Stimulated activated CD4-positive, alpha-beta T cell treated with anti-CD3 and anti-CD28 coated beads, Interleukin-1b, Interleukin-23, amount 100 ng/mL, for 48 hours (primary cell): ENCODE measurements around the gene OR5M10.
"Not testable (repeated sequence)": the region's sequence is repeated elsewhere in the genome, so short reads cannot be mapped to it uniquely, and the experiment has no call there.

ENCODE experiments used
- DNase-seq: peaks from one replicate; pipeline ENCODE4 v3.0.0-alpha.2; 2020

Gene OR5M10

DNA sequence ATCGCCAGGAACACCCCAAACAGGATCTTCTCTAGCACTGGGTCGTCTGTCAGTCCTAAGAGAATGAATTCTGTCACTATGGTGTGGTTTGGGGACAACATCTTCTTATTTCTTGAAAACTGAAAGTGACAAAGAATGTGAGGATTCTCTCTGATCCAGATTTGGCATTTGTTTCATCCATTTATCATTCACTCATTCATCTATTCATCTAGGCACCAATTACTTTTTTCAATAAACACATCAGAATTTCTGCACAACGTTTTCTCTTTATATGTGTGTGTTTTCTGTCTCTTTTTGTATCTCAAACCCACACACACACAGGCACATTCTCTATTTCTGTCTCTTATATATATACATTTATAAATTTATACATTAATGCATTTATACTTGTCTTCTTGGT lies at the start of gene OR5M10:
OR5M10 (minus strand) TSS at position 101 of the 400 bp plus-strand sequence; CDS start at position 101, 0 bp downstream.
- no peak for DNase-seq

DNA sequence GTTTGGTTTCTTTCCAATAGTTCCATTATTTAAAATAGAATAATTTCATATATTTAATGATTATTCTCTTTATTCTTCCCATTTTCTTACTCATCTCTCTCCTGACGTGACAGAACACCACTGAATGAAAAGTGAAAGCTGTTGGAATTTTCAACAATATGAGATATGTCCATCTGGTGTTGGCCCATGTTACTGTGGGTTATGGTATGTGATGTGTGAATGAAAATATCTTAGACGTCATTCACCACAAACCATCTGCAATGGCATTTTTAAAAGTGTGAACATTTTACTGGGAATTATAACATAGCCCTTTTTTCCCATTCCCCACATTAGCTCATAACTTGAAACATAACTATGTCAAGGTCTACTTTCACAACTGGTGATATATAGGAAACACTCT lies 48.4 kb upstream of the OR5M10 start:
- no peak for DNase-seq

DNA sequence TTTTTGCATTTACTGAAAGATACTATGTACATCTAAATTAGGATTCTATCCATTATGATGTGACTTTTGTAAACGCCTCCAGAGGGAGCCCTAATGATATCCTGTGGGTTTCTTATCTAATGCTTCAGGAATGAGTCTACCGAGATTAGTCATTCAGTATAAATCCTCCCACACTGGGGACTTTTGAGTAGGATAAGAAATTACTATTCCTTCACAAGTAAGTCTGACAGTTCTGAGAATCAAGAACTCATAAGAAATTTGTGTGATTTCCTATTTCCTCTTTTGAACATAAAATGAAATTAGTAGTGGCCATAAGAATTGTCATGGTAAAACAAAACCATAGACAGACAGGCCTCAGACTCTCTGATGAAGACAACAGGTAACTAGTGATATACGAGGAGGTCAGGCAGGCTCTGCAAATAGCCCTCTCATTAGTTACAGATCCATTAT lies 47.2 kb upstream of the OR5M10 start:
- no peak for DNase-seq

DNA sequence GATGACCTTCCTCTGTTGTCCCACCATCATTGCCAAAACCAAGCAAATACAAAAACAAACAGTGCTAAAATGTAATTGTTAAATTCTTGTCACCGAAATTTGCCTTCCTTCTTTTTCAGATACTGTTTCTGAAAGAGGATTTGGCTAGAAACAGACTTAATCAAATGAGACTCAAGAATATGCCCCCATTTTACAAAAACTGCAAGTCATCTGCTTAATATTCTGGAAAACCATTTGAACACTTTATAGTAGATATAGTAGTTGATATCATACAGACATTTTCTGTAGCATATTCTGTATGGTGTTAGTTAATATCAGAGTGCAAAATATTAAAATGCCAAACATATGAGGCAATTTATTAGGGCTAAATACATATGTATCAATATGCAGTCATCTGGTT lies 33.7 kb upstream of the OR5M10 start:
- DNase-seq, result no peak

DNA sequence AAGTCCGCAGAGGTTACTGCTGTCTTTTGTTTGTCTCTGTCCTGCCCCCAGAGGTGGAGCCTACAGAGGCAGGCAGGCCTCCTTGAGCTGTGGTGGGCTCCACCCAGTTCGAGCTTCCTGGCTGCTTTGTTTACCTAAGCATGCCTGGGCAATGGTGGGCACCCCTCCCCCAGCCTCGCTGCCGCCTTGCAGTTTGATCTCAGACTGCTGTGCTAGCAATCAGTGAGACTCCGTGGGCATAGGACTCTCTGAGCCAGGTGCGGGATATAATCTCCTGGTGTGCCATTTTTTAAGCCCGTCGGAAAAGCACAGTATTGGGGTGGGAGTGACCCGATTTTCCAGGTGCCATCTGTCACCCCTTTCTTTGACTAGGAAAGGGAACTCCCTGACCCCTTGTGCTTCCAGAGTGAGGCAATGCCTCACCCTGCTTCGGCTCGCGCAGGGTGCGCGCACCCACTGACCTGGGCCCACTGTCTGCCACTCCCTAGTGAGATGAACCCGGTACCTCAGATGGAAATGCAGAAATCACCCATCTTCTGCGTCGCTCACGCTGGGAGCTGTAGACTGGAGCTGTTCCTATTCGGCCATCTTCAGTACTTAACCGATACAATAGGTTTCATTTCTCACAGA lies 14.7 kb upstream of the OR5M10 start:
- not testable (repeated sequence) for DNase-seq

DNA sequence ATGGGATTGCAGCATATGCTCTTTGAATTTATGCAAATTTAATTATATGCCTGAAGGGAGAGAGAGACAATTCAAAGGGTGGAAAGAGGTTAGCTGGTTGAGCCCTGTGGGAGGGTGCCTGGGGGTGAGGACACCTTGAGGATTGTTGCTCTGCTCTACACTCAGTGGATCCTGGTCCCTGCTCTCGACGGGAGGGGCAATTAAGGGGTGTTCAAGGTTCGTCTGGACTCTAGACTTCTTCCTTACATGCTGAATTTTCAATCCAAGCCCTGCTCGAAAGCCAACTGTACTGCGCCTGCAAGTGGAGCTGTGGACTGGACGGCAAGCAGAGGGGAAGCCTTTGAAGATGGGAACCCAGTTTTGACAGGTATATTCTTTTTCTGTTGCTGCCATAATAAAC lies 18.9 kb downstream of the OR5M10 start:
- DNase-seq, result no peak

DNA sequence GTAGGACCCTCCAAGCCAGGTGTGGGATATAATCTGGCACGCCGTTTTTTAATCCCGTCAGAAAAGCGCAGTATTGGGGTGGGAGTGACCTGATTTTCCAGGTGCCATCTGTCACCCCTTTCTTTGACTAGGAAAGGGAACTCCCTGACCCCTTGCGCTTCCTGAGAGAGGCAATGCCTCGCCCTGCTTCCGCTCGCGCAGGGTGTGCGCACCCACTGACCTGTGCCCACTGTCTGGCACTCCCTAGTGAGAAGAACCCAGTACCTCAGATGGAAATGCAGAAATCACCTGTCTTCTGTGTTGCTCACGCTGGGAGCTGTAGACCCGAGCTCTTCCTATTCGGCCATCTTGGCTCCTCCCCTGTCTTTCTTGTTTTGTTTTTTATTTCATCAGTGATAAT lies 22.8 kb downstream of the OR5M10 start:
- not testable (repeated sequence) for DNase-seq

DNA sequence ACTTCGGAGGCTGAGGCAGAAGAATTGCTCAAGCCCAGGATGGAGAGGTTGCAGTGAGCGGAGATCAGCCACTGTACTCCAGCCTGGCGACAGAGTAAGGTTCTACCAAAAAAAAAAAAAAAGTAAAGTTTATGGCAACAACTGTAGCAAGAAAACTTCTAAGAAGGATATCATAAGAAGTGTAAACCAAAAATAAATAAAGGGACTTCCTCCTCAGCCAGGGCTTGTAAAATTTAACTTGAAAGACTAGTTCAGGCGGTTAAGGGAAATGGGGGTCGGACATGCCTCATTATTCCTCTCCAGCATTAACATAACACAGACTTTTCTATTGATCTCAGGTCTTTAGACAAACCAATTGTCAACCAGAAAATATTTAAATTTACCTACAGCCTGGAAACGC lies 32.0 kb downstream of the OR5M10 start:
- no peak for DNase-seq

DNA sequence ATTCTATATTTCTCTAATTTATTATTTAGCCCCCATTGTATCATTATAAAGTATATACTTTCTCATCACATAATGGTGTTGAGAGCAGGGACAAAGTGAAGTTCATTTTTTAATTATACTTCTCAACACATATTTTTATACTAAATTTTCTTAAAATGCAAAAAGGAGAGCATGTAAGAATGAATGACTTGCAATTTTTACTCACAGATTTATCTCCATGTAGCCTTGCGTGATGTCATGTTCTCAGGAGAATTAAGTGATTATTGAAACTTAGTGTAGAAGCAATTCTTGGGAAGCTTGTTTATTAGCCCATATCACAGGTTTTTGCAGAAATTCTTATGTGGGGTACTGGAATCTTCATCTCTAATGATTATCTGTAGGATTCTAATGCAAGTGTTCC lies 33.8 kb downstream of the OR5M10 start:
- no peak for DNase-seq

DNA sequence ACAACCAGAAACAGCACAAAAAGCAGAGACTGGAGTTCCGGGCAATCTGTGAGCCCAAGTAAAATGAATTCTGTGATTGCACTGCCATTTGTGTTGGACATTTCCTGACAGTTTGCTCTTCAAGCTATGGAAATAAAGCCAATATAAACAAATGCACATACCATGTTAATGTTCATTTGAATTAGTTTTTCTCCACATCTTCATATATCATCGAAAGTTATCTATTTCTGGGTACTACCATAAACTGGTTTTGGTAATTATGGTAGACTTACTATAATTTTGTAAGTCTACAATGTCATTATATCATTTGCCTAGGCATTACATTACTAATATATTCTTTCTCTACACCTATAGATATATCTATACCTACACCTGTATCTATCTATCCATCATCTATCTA lies 34.4 kb downstream of the OR5M10 start, which contains the start of gene OR5M11:
OR5M11 (minus strand) TSS at position 101 of the 400 bp plus-strand sequence; CDS start at position 101, 0 bp downstream.
- DNase-seq, result no peak

DNA sequence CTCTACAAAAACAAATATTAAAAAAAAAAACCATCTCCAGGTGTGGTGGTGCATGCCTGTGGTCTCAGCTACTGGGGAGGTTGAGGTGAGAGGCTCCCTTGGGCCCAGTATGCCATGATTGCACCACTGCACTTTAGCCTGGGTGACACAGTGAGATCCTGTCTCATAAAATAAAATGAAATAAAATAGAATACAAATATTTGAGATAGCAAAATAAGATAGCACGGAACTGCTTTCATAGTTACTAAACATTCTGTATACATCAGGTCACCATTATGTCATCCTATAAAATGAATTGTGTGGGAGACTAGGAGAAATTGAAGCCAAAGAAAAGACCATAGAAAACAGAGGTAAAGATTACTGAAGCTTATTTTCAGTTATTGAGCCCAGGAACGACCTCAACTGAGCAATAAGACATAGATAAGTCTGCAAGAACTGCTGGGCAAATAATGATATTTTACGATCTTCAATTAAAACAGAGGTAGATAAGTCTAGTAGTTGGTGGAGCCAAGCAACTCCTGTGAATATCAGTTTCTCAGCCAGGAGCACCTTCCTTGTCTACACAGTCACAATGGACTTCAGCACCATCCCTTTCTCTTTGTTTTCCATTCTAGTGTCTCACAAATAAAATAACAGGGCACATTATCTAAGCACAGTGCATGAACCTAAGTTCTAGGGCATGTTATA lies 44.3 kb downstream of the OR5M10 start:
- DNase-seq, result no peak

DNA sequence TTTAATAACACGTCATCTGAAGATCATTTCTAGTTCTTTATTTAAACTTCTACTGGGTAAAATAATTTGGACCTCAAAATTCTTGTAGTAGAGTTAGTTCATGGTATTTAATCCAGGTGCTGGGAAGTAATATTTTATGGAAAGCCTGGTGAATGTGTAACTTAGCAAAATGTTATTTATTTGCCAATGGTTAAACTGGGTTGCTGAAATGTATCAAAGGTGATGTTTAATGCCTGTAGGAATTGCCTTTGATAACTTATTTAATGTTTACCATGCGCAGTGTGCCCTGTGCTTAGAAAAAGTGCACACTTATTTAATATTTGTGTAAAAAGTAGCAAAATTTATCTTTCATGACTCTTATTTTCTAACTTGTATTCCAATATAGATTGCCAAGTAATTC lies 45.7 kb downstream of the OR5M10 start:
- no peak for DNase-seq
